Measurements from ENCODE around the gene PSAP. TPM values are rescaled to one million over a fixed set of nuclear protein-coding genes. Genes with fewer than 3 reads are reported as not detected.

The PSAP gene
- total and polyA plus RNA-seq, 2 experiments from 2014 or later: 151 to 391 TPM

- TF ChIP-seq ZNF462 (CRISPR knock-in tag; IDR thresholded peaks at IDR 0.05) (no peak), REST (IDR thresholded peaks at IDR 0.05; ENCODE audit: unreplicated experiment) (no peak)
Measured at GRCh38 chr10:71817831-71818655, 33.0 kb downstream of the PSAP start (continued).

- peaks cover 71% of the 10 kb centered on the region for H3K36me3 Mint-ChIP-seq (ENCODE audit: low read depth)
- H3K27me3 ChIP-seq (ENCODE audit: insufficient read depth): no peaks in the 10 kb centered on the region
- peaks cover 42% of the 10 kb centered on the region for H3K36me3 ChIP-seq (ENCODE audit: insufficient read depth)
- H3K9me2 ChIP-seq (ENCODE audit: insufficient read depth): no peaks in the 10 kb centered on the region
- H3F3A ChIP-seq (replicated peaks; ENCODE audit: low read depth): no peaks in the 10 kb centered on the region
- H3K4me3 ChIP-seq: no peak overlapping the region
- ATAC-seq: no peak
- no peak overlapping the region for H3K27ac ChIP-seq (ENCODE audit: low read depth)
- no peak overlapping the region for H3K4me3 Mint-ChIP-seq
- no peak overlapping the region for H2AFZ ChIP-seq
- peaks cover 10% of the 10 kb centered on the region for H3K27me3 Mint-ChIP-seq (ENCODE audit: insufficient read depth, low read depth, poor library complexity)
- no peaks in the 10 kb centered on the region for H3K79me2 ChIP-seq (replicated peaks; ENCODE audit: insufficient read depth)
- no peaks in the 10 kb centered on the region for H3K4me1 ChIP-seq (ENCODE audit: insufficient read depth)
- H3K4me1 Mint-ChIP-seq: peaks cover 2% of the 10 kb centered on the region; the same call in 2 of the 3 replicates
- TF ChIP-seq REST (IDR thresholded peaks at IDR 0.05; ENCODE audit: unreplicated experiment) (no peak), CREB1 (CRISPR knock-in tag; IDR thresholded peaks at IDR 0.05; ENCODE audit: low read depth) (no peak), EZH2 (IDR thresholded peaks at IDR 0.05; ENCODE audit: low read depth, unreplicated experiment) (no peak), POLR2AphosphoS5 (IDR thresholded peaks at IDR 0.05; ENCODE audit: low read depth) (no peak), STAT1 (IDR thresholded peaks at IDR 0.05; ENCODE audit: unreplicated experiment) (no peak)
- H3K9me3 Mint-ChIP-seq: no peaks in the 10 kb centered on the region; the same call in 2 of the 3 replicates
- no peak overlapping the region for H3K27ac Mint-ChIP-seq
- no peaks in the 10 kb centered on the region; the same call in 1 of the 2 replicates for H4K20me1 ChIP-seq (replicated peaks; ENCODE audit: insufficient read depth)
- no peak for DNase-seq (ENCODE audit: low spot score)
- H3K4me2 ChIP-seq: no peak overlapping the region
Measured at GRCh38 chr10:71816936-71817618, 34.0 kb downstream of the PSAP start.
